Fibroblast of the aortic adventitia (primary cell): ENCODE data around the gene TNFAIP8. TPM values are rescaled to one million over a fixed set of nuclear protein-coding genes. Genes with fewer than 3 reads are reported as not detected.

Source experiments
- DNase-seq: peaks from one replicate; pipeline ENCODE4 v3.0.0-alpha.2; 2010; ENCODE audit warnings: low read depth
- H3K4me3 ChIP-seq: 2 replicates; pipeline ENCODE4 v1.5.1; 2011; ENCODE audit warnings: low read depth, mild to moderate bottlenecking, control low read depth, low read length, moderate library complexity
- CTCF ChIP-seq: IDR thresholded peaks from 2 replicates; pipeline ENCODE4 v1.5.1; 2011; ENCODE audit warnings: mild to moderate bottlenecking, low read length, control low read depth, inconsistent platforms; ENCODE audit not compliant: insufficient read depth
- total RNA-seq: library from RNA; depleted of rRNA; stranded (reverse); fragments of >200 nt; gene quantifications from 2 replicates; pipeline ENCODE4 v1.2.3, GENCODE V29; 2012; ENCODE audit warnings: low replicate concordance

TNFAIP8 gene
- total RNA-seq, 1 donor, result 33.3 TPM

GRCh38 chr5:119327018-119327417 is 28.8 kb upstream of the TNFAIP8 start:
- no peak for TF ChIP-seq CTCF
- H3K4me3 ChIP-seq, result no peak overlapping the region
- peak; percentile 17 for DNase-seq

- no peak for TF ChIP-seq CTCF
- H3K4me3 ChIP-seq, result no peak overlapping the region
- peak; percentile 41 for DNase-seq
Measured at GRCh38 chr5:119328753-119329602, 26.8 kb upstream of the TNFAIP8 start.

GRCh38 chr5:119329666-119330065 is 26.2 kb upstream of the TNFAIP8 start:
- no peak for TF ChIP-seq CTCF
- H3K4me3 ChIP-seq, result no peak overlapping the region
- no peak for DNase-seq

- no peak overlapping the region for H3K4me3 ChIP-seq
- no peak for TF ChIP-seq CTCF
- no peak for DNase-seq
Measured at GRCh38 chr5:119330367-119331183, 25.2 kb upstream of the TNFAIP8 start.

- no peak for DNase-seq
- no peak for TF ChIP-seq CTCF
- H3K4me3 ChIP-seq, result no peak overlapping the region
Measured at GRCh38 chr5:119331566-119332095, 24.2 kb upstream of the TNFAIP8 start.

GRCh38 chr5:119332208-119332607 is 23.6 kb upstream of the TNFAIP8 start:
- no peak for TF ChIP-seq CTCF
- no peak for DNase-seq
- no peak overlapping the region for H3K4me3 ChIP-seq
